Measurements from ENCODE around the gene KANTR. TPM values are rescaled to one million over a fixed set of nuclear protein-coding genes. Genes with fewer than 3 reads are reported as not detected.
A peak's percentile ranks its signal among the peaks of the same experiment; 100 is the strongest.

Gene KANTR
- polyA plus RNA-seq, 4 donors, result 12.1 to 37.6 (median 26.7) TPM

DNA sequence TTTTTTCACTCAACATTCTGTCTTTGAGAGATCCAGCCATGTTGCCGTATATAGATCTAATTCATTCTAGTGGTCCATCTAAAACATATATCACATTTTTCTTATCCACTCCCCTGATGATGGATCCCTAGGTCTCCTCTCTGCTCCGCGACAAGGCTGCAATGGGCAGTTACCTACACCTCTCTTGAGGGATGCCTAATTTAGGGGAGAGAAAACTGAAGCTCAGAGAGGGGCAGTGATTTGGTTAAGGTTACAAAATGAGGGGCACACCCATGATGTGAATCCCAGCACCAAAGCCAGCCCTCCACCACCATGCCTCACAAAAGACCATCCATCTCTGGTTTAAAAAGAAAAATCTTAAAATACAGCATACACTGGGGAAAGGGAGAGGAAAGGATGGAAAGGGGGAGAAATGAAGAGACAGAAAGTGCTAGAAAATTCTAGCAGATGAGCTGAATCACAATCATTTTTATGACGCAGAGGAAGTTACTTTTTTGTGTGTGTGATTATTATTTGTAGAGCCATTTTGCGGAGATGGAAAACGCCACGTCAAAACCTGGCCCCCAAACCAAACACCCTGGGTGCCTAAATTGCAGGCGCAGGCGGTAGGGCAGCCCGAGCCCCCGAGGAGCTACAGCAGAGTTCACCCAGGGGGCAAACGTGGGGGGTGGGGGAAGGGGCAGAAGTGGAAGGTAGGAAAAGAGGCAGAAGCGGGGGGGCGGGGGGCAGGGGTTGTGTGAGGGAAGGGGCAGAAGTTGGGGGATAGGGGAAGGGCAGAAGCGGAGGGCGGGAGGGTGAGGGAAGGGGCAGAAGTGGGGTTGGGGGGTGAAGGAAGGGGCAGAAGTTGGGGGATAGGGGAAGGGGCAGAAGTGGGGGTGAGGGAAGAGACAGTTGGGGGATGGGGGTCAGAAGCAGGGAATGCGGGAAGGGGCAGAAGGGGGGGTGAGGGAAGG lies 13.0 kb upstream of the KANTR start:
- no peak for DNase-seq (ENCODE audit: low read depth in 4 of 4, low spot score in 3 of 4)

DNA sequence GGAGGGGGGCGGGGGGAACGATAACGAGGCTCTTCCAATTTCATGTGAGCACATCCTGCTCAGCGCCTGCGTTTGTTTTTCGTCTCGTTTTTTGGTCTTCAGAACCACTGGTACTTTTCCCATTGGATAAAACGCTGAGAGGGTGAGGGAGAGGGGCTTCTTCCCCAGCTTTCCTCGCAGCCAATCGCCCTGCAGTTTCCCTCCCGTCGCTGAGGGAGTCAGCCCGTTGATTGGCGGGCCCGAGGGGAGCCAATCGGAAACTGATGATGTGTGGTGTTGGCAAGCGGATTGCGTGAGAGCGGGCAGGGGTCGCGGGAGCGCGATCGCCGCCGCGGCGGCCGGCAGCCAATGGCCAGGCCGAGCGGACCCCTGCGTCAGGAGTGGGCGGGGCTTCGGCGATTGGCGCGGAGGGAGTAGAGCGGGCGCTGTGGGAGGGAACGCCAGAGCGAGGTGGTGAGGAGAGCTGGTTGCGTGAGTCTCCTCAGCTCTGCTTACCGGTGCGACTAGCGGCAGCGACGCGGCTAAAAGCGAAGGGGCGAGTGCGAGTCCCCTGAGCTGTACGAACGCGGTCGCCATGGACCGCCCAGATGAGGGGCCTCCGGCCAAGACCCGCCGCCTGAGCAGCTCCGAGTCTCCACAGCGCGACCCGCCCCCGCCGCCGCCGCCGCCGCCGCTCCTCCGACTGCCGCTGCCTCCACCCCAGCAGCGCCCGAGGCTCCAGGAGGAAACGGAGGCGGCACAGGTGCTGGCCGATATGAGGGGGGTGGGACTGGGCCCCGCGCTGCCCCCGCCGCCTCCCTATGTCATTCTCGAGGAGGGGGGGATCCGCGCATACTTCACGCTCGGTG lies 11.8 kb upstream of the KANTR start, which contains the start of gene TSPYL2:
TSS of gene TSPYL2 (plus strand) at position 443 of the 848 bp plus-strand sequence. CDS start at position 575, 132 bp downstream.
- DNase-seq (ENCODE audit: low read depth in 4 of 4, low spot score in 3 of 4), result peak; percentile 81 to 89 (median 85)

- DNase-seq (ENCODE audit: low read depth in 4 of 4, low spot score in 3 of 4), result no peak
These were observed 10.9 kb upstream of the KANTR start for GRCh38 chrX:53082773-53083616.

DNA sequence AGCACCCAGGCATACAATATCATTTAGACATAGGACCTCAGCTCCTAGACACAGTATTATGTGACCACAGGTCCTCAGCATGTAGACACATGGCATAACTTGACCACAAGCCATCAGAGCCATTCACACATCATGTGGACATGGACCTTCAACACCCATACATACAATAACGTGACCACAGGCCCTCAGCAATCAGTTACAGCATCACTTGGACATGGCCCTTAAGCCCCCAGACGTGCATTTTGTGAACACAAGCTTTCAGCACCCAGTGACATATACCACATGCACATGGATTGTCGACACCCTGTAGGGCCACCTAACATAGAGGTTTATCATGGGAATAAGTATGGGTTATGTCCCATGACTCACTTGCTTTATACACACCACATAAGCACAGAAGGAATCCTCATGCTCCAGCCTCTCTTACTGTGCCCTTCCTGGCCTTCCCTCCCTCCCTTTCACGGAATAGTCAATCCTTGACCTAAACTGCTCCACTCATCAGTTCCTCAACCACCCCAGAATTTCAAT lies 9.8 kb upstream of the KANTR start:
- no peak for DNase-seq (ENCODE audit: low read depth in 4 of 4, low spot score in 3 of 4)

DNA sequence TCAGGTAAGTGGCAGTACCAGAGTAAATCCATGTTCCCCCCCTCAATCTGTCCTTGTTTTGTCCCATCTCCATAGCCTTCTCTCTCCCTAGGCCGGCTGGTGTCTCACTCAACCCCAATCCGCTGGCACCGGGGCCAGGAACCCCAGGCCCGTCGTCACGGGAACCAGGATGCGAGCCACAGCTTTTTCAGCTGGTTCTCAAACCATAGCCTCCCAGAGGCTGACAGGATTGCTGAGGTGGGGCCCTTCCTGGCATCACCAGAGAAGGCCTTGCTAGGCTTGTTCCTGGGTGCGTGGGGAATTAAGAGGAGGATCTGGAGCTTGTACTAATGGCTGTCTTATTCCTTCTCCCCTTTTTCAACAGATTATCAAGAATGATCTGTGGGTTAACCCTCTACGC lies 9.1 kb upstream of the KANTR start:
- DNase-seq (ENCODE audit: low read depth in 4 of 4, low spot score in 3 of 4), result no peak

DNA sequence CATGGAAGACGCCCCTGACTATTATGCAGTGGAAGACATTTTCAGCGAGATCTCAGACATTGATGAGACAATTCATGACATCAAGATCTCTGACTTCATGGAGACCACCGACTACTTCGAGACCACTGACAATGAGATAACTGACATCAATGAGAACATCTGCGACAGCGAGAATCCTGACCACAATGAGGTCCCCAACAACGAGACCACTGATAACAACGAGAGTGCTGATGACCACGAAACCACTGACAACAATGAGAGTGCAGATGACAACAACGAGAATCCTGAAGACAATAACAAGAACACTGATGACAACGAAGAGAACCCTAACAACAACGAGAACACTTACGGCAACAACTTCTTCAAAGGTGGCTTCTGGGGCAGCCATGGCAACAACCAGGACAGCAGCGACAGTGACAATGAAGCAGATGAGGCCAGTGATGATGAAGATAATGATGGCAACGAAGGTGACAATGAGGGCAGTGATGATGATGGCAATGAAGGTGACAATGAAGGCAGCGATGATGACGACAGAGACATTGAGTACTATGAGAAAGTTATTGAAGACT lies 8.2 kb upstream of the KANTR start:
- DNase-seq (ENCODE audit: low read depth in 4 of 4, low spot score in 3 of 4), result no peak

GRCh38 chrX:53086464-53086863 lies 7.5 kb upstream of the KANTR start:
- no peak for DNase-seq (ENCODE audit: low read depth in 4 of 4, low spot score in 3 of 4)

DNA sequence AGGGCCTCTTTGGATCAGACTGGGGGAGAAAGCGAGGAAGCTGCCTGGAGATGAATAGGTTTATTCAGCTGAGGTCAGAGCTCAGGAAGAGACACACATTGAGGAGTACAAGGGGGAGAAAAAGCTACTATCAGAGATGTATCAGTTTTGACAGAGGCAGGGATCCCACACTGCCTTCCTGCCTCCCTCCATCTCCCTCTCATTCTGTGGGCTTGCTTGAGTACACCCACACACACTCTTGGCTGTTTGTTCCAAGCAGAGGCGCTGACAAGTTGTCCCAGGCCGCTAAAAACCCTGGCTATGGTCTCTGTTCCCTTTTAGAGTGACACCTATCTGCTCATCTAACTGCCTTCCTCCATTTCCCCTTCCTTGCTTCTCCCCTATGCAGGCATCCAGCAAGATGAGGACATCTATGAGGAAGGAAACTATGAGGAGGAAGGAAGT lies 6.5 kb upstream of the KANTR start:
- DNase-seq (ENCODE audit: low read depth in 4 of 4, low spot score in 3 of 4), result no peak

DNA sequence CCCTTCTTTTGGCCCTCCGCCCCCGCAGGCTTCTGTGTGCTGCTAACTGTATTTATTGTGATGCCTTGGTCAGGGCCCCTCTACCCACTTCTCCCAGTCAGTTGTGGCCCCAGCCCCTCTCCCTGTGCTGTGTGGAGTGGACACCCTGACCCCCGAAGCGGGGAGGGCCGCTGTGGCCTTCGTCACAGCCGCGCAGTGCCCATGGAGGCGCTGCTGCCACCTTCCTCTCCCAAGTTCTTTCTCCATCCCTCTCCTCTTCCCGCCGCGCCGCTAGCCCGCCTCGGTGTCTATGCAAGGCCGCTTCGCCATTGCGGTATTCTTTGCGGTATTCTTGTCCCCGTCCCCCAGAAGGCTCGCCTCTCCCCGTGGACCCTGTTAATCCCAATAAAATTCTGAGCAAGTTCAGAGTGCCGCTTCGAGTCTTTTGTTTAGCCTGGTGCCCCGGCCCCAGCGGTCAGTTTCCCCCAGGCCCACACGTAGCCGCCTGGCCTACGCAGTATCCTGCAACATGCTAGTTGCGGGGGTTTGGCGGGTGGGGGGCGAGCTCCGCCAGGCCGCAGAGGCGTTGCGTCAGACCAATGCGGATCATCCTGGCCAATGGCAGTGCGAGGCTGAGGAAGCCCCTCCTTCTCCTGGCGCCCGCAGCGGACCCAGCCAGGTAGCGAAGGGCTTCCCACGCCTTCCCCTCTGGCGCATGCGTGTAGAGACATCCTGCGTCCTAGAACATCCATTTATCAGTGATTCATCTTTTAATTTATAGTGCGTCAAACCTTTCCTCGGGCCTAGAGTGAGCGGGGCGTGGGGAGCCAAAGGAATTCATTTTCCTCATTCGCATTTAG lies 5.6 kb upstream of the KANTR start:
- DNase-seq (ENCODE audit: low read depth in 4 of 4, low spot score in 3 of 4), result peak in 1 of 4 donors; percentile 60

- no peak for DNase-seq (ENCODE audit: low read depth in 4 of 4, low spot score in 3 of 4)
These were observed 4.6 kb upstream of the KANTR start for GRCh38 chrX:53089224-53089842.

DNA sequence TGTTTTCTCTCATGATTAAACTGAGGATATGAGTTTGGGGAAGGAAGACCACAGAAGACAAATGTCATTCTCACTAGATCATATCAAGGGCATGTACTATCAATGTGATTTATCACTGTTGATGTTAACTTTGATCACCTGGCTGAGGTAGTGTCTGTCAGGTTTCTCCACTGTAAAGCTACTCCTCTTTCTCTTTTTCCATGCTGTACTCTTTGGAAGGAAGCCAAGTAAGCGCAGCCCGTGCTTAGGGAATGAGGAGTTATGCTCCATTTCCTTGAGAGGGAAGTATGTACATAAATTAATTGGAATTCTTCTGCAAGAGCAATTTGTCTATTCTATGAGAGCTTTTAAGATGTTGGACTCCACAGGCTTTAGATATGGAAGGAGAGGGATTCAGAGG lies 4.0 kb upstream of the KANTR start:
- no peak for DNase-seq (ENCODE audit: low read depth in 4 of 4, low spot score in 3 of 4)

DNA sequence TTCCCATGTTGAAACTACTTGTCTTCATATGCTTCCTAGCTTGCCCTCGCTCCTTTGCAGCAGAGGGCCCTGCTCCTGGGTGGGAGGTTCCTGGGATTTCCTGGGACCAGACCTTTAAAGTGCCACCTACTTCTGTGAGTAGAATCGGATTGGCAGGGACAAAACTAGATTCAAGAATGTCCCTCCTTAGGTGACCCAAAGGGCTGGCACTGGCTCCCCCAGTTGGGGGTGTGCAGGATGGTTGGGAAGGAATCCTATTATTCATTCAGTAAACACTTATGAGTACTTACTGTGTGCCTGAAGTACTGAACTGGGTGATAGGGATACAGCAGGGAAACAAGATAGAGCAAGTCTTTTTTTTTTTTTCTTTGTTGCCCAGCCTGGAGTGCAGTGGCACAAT lies 2.6 kb upstream of the KANTR start:
- DNase-seq (ENCODE audit: low read depth in 4 of 4, low spot score in 3 of 4), result no peak

DNA sequence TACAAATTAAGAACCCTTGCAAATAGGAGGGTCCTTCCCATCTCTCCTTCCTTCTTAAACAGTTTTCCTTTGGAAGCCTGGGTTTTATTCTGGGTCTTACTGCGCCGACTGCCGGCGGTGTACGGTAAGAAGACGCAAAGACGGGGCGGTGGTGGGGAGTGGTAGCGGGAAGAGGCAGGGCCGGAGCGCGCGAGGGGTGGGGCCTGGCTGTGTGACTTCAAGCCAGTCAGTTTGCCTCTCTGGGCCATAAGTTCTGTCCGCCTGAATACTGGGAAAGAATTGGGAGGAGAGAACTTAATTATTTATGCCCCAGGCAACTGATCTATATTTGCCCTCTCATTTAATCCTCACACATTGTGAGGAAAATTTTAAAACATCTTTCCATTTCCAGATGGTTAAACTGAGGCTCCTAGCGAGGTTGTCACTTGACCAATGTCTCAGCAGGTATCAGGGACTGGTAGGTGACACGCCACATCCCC lies 726 bp upstream of the KANTR start:
- no peak for DNase-seq (ENCODE audit: low read depth in 4 of 4, low spot score in 3 of 4)

DNA sequence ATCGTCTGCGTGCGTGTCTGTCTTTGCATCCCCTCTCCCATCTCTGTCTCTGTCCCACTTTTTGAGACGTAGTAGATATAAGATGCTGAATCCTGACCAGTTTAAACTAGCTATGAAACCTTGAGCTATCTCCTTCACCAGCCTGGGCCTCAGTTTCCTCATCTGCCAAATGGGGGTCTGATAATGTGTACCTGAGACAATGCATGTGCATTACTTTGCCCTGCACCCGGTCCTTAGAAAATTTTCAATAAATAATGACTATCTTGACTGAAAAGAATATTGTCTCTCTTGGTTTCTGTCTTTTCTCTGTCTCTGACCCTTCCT lies 602 bp downstream of the KANTR start:
- DNase-seq (ENCODE audit: low read depth in 4 of 4, low spot score in 3 of 4), result no peak

DNA sequence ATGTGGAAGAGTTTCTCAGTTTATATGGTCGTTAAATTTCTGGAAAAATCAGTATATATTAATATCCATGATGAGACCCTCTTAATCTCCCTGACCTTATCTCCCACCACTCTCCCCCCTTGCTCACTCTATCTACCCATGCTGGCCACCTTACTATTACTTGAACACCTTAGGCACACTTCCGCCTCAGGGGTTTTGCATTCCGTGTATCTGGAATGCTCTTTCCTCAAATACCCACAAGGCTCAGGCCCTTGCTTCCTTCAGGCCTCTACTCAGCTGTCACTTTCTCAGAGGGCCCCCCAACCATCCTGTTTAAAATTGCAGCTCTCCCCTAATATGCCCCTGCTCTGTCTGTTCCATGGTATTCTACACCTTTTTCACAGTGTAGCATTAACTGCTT lies 1.9 kb downstream of the KANTR start:
- DNase-seq (ENCODE audit: low read depth in 4 of 4, low spot score in 3 of 4), result no peak

DNA sequence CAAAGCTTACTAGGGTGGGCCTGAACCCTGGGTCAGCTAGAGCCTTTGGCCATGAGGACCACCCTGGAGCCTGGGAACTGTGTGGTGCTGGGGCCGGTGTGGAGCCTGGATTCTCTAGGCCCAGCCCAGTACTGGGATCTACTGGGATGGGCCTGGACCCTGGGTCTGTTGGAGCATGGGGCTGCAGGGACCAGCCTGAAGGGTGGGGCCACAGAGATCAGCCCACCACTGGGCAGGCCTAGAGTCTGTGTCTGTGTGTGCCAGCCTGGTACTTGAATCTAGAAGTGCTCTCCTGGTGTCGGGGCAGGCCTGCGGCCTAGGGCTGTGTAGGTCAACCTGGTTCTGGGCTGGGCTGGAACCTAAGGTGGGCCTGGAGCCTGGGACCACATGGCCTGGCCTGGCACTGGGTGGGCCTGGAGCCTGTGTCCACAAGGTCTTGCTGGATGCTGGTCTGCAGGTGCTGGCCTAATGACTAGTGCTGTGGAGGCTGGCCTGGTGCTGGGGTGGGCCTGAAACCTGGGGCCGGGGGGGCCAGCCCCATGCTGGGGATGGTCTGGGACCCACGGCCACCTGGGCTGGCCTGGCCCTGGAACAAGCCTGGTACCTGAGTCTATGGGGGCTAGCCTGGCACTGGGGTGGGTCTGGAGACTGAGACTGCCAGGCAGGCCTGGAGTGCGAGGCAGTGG lies 21.1 kb downstream of the KANTR start:
- no peak for DNase-seq (ENCODE audit: low read depth in 4 of 4, low spot score in 3 of 4)

- DNase-seq (ENCODE audit: low read depth in 4 of 4, low spot score in 3 of 4), result no peak
These were observed 21.6 kb downstream of the KANTR start for GRCh38 chrX:53115550-53115874.

- DNase-seq (ENCODE audit: low read depth in 4 of 4, low spot score in 3 of 4), result no peak
These were observed 22.2 kb downstream of the KANTR start for GRCh38 chrX:53116101-53116500.
